ENCODE data around the gene IFI27L1. TPM values are rescaled to one million over a fixed set of nuclear protein-coding genes. Genes with fewer than 3 reads are reported as not detected.

The IFI27L1 gene, protein sequence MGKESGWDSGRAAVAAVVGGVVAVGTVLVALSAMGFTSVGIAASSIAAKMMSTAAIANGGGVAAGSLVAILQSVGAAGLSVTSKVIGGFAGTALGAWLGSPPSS
- total RNA-seq: 10 to 100 TPM; 15.8 to 27.4 TPM

DNA sequence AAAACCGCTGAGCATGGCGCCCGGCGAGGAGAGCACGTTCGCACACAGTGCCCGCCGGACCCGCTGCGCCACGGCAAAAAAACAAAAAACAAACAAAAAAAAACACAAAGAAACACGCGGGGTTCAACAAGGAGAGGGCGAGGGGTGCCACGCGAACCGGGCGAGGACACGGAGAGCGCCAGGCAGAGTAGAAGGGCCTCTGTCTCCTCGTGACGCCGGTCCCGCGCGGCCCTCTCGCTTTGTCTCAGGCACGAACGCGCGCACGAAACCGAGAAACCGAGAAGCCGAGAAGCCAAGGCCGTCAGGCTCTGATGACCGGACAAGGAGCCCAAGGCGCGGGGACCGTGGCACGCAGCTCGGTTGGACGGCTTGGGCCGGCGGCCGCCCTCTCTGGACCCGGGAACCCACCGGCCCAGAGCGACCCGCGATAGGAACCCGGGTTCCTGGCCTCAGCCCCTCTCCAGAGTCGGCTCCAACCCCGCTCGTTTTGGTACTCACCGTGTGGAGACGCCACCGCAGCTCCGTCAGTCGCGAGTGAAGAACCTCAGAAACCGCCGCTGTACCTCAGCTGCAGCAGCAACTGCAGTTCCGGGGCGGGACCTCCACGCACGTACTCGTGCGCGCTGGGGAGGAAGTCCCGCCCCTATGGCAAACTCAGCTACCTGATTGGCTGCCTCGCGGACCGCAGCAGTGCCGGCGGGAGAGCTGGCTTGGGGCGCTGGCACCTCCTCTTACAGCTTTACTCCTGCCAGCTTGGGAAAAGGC, at the start of gene IFI27L1, which contains the start of gene DDX24:
Gene IFI27L1, plus strand, starts transcription at position 690 of the 765 bp plus-strand sequence. CDS start 15,628 bp downstream, outside the sequence.
Gene DDX24, minus strand, starts transcription at position 582 of the 765 bp plus-strand sequence. CDS start 1,460 bp downstream, outside the sequence.
- Histone ChIP-seq H3K4me3 (peak within 1 kb of the TSS; percentile 99), H3K9ac (ENCODE audit: low read depth in 2 of 2, low read length in 2 of 2) (peak within 1 kb of the TSS; percentile 80 to 94), H3K27me3 (no peaks in the 10 kb centered on the region), H3K4me1 (peaks cover 20% of the 10 kb centered on the region), H3K36me3 (no peaks in the 10 kb centered on the region), H3K9me3 (no peaks in the 10 kb centered on the region), H3K27ac (peak within 1 kb of the TSS; percentile 90)
- TF ChIP-seq, protein P1, sequence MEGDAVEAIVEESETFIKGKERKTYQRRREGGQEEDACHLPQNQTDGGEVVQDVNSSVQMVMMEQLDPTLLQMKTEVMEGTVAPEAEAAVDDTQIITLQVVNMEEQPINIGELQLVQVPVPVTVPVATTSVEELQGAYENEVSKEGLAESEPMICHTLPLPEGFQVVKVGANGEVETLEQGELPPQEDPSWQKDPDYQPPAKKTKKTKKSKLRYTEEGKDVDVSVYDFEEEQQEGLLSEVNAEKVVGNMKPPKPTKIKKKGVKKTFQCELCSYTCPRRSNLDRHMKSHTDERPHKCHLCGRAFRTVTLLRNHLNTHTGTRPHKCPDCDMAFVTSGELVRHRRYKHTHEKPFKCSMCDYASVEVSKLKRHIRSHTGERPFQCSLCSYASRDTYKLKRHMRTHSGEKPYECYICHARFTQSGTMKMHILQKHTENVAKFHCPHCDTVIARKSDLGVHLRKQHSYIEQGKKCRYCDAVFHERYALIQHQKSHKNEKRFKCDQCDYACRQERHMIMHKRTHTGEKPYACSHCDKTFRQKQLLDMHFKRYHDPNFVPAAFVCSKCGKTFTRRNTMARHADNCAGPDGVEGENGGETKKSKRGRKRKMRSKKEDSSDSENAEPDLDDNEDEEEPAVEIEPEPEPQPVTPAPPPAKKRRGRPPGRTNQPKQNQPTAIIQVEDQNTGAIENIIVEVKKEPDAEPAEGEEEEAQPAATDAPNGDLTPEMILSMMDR (IDR thresholded peaks at IDR 0.05): no peak
- peak; percentile 97 for DNase-seq
- intact Hi-C loops (cut with DNase I): no loop called here

DNA sequence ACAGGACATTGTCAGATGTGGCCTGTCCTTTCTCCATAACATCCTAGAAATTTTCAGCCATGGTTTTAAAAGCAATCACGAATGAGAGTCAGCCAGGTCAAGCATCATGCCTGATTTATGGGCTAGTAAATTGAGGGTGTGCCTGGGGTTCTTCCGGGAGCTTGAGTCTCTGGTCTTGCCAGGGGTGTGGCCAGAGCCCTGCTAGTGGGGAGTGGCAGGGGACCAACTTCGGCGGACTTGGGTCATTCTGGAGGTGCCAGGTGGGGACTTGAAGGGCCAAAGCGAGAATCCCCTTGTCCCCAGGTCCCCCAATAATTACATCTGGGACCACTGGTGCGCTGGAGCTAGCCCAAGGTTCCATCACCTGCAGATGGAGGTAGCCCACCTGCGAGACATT, 49.2 kb upstream of the IFI27L1 start:
- DNase-seq: peak; percentile 49
- TF ChIP-seq, protein P1 (IDR thresholded peaks at IDR 0.05): no peak
- Histone ChIP-seq H3K36me3 (no peaks in the 10 kb centered on the region), H3K27ac (no peak overlapping the region), H3K27me3 (no peaks in the 10 kb centered on the region), H3K4me1 (no peaks in the 10 kb centered on the region), H3K4me3 (no peak overlapping the region), H3K9ac (ENCODE audit: low read depth in 2 of 2, low read length in 2 of 2) (no peak overlapping the region), H3K9me3 (no peaks in the 10 kb centered on the region)
- intact Hi-C loops (cut with DNase I): no loop called here

DNA sequence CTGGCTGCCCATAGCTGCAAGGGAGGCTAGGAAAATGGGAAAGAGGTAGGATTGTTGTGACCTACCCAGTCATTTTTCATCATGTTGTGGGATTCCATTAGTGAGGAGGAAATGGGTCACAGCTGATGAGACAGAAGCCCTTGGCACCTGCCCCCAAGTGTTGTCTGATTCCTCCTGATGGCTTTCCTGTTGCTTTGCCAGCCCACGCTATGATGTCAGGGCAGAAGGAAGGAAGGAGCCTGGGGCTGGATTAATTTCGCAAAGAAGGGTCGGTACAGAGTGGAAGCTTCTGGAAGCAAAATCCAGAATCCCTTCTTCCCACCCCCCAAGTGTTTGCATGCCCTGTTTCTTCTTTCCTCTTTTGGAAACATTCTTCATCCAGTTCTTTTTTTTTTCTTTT, 46.2 kb upstream of the IFI27L1 start:
- H3K27ac ChIP-seq: no peak overlapping the region
- H3K4me3 ChIP-seq: no peak overlapping the region
- DNase-seq: no peak
- H3K36me3 ChIP-seq: no peaks in the 10 kb centered on the region
- no peaks in the 10 kb centered on the region for H3K27me3 ChIP-seq
- TF ChIP-seq, protein P1 (IDR thresholded peaks at IDR 0.05): no peak
- no peaks in the 10 kb centered on the region for H3K9me3 ChIP-seq
- H3K9ac ChIP-seq (ENCODE audit: low read depth in 2 of 2, low read length in 2 of 2): no peak overlapping the region
- no peaks in the 10 kb centered on the region for H3K4me1 ChIP-seq
- intact Hi-C loops (cut with DNase I): loop anchor here (5.0 kb wide), 1 partner anchor 142 kb away; no protein-coding TSS in a partner anchor

DNA sequence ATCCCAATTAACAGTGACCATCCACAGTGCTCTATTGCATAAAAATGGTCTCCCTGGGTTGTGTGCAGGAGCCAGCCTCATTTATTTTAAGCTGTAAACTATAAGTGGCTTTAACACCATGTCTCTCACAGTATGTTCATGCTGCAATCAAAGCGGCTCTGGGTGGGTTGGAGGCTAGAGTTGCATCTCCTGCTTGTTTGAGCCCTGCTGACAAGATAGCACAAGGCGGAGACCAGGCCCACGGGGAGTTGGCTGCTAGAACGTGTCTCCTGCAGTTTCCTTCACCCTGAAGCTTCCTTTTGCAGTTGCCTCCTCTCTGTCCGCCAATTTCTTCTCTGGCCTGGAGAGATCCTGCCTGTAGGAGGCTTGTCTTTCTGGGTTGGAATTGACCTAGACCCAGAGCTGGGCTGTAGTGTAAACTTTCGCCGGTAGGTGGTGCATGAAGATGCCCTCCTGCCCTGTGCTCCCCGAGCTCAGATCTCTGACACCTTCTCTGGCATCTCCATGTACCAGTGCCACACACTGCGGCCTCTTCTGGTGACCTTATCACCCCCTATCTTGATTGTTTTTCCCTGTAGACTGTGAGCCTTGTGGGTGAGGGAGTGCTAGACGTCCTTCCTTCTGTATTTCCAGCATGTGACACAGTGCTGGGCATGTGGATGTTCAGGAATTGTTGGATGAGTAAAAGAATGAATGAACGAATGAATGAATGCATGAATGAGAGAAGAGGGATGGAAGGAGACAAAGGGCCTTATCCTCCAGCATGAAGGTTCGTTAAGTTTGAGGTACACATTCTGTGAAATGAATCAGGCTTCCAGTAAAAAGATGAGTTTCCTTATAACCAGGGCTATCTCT, 44.6 kb upstream of the IFI27L1 start:
- peak; percentile 81 for DNase-seq
- intact Hi-C loops (cut with DNase I): loop anchor here (2.0 to 5.0 kb wide), 2 partner anchors 102 to 141 kb away; no protein-coding TSS in a partner anchor
- Histone ChIP-seq H3K36me3 (no peaks in the 10 kb centered on the region), H3K27ac (no peak overlapping the region), H3K4me1 (no peaks in the 10 kb centered on the region), H3K27me3 (no peaks in the 10 kb centered on the region), H3K4me3 (no peak overlapping the region), H3K9me3 (no peaks in the 10 kb centered on the region), H3K9ac (ENCODE audit: low read depth in 2 of 2, low read length in 2 of 2) (no peak overlapping the region)
- TF ChIP-seq, protein P1 (IDR thresholded peaks at IDR 0.05): peak; percentile 79

DNA sequence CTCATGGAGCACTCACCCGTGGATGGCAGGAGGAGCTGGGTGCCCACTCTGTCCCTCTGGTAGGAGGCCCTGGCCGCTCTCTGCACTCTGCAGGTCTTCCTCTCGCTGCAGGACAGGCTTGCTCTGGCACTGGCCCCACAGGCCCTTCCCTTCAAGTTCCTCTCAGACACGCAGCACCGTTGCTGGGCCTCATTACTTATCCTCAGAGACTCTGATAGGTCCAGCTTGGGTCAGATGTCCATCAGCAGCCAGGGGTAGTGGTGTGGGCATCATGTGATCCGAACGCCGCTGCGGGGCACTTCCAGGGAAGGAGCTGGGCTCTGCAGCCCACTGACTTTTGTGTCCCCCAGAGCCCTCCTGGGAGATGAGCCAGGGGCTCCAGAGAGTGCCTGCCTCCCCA, 43.2 kb upstream of the IFI27L1 start:
- Histone ChIP-seq H3K27ac (no peak overlapping the region), H3K4me1 (no peaks in the 10 kb centered on the region), H3K4me3 (no peak overlapping the region), H3K27me3 (no peaks in the 10 kb centered on the region), H3K9ac (ENCODE audit: low read depth in 2 of 2, low read length in 2 of 2) (no peak overlapping the region), H3K36me3 (no peaks in the 10 kb centered on the region), H3K9me3 (no peaks in the 10 kb centered on the region)
- no peak for DNase-seq
- TF ChIP-seq, protein P1 (IDR thresholded peaks at IDR 0.05): no peak
- intact Hi-C loops (cut with DNase I): loop anchor here (2.0 to 5.0 kb wide), 2 partner anchors 101 to 139 kb away; no protein-coding TSS in a partner anchor
